Uterus (tissue), 4 donors: Measurements from ENCODE around the gene S1PR4. TPM values are rescaled to one million over a fixed set of nuclear protein-coding genes. Genes with fewer than 3 reads are reported as not detected.

ENCODE experiments used
- DNase-seq, 2 donors: peaks; one replicate each; pipeline ENCODE4 v3.0.0-alpha.2; 2019 to 2020
- H3K27ac ChIP-seq, 2 donors: fragments of 200-600 bp; sonication (generic); 1 replicate in 1 of 2; 2 replicates in 1 of 2; pipeline ENCODE4 v1.5.1; 2016 to 2018
- H3K27me3 ChIP-seq, 2 donors: fragments of 200-600 bp; sonication (generic); one replicate each; pipeline ENCODE4 v1.5.1; 2018 to 2019; ENCODE audit warnings: control low read depth in 1 of 2
- H3K36me3 ChIP-seq, 2 donors: fragments of 200-600 bp; sonication (generic); one replicate each; pipeline ENCODE4 v1.5.1; 2019; ENCODE audit warnings: control low read depth in 1 of 2
- H3K4me1 ChIP-seq, 2 donors: fragments of 200-600 bp; sonication (generic); one replicate each; pipeline ENCODE4 v1.5.1; 2018 to 2019; ENCODE audit warnings: control low read depth in 1 of 2
- H3K4me3 ChIP-seq, 2 donors: fragments of 200-600 bp; sonication (generic); 1 replicate in 1 of 2; 2 replicates in 1 of 2; pipeline ENCODE4 v1.5.1; 2018 to 2019; ENCODE audit warnings: mild to moderate bottlenecking in 1 of 2
- H3K9me3 ChIP-seq, 2 donors: fragments of 200-600 bp; sonication (generic); one replicate each; pipeline ENCODE4 v1.5.1; 2019; ENCODE audit warnings: control low read depth in 1 of 2
- CTCF ChIP-seq, 4 experiments: fragments of 200-600 bp in 2 of 4; fragments of 450-650 bp in 2 of 4; sonication (generic) in 2 of 4; IDR thresholded peaks; one replicate each; pipeline ENCODE4 v1.5.1; 2016 to 2019; ENCODE audit warnings: antibody characterized with exemption in 4 of 4, mild to moderate bottlenecking in 2 of 4, moderate library complexity in 1 of 4
- POLR2A ChIP-seq, 2 donors: fragments of 450-650 bp; IDR thresholded peaks; one replicate each; pipeline ENCODE4 v1.6.1; 2016; ENCODE audit warnings: antibody characterized with exemption in 2 of 2, mild to moderate bottlenecking in 1 of 2, moderate library complexity in 1 of 2
- intact Hi-C: fragments of 100-400 bp; cut with DNase I; formaldehyde crosslinking; loops from one replicate; pipeline ENCODE4 v1.15.1; 2023; ENCODE audit warnings: low total_unique reads
- total RNA-seq, 4 donors: library from RNA; depleted of rRNA in 3 of 4; stranded (reverse); fragments of >200 nt in 3 of 4; gene quantifications; one replicate each; pipeline versions ENCODE4 v1.1.0 to v1.2.4, GENCODE V29; 2014 to 2023
- donor health status: DM: yes; HTN: yes; CAD: no.

Gene S1PR4
- total RNA-seq, 4 donors from 2014 or later: 1.3 to 2.0 TPM; not detected in 2

DNA sequence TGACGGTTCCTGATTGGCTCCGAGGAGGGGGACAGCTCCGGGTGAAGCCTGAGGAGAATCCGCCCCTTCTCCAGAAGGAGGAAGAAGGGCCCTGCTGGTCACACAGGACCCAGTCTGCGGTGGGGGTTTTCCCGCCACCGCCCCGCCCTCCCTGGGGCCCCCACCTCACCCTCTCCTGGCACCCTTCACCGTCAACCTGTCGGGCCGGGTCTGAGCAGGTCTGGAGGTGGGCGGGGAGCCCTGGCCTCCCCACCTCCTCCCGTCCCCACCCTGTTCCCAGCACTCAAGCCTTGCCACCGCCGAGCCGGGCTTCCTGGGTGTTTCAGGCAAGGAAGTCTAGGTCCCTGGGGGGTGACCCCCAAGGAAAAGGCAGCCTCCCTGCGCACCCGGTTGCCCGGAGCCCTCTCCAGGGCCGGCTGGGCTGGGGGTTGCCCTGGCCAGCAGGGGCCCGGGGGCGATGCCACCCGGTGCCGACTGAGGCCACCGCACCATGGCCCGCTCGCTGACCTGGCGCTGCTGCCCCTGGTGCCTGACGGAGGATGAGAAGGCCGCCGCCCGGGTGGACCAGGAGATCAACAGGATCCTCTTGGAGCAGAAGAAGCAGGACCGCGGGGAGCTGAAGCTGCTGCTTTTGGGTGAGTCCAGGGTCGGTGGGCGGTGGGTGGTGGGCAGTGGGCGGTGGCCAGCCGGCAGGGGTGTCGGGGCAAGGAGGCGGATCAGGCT, 42.4 kb upstream of the S1PR4 start, which contains the start of gene GNA15:
Gene GNA15 (plus strand): TSS at position 73 of the 723 bp plus-strand sequence. CDS start 418 bp downstream, at position 491.
- no peak within 1 kb of the TSS for H3K4me3 ChIP-seq
- no peak for DNase-seq
- TF ChIP-seq CTCF (IDR thresholded peaks at IDR 0.05) (no peak), POLR2A (IDR thresholded peaks at IDR 0.05) (no peak)
- H3K4me1 ChIP-seq: peaks cover 0 to 5% of the 10 kb centered on the region in 2 donors
- H3K27ac ChIP-seq: peak within 1 kb of the TSS; percentile 30 to 53
- intact Hi-C loops: no loop called here
- no peaks in the 10 kb centered on the region for H3K27me3 ChIP-seq
- H3K9me3 ChIP-seq: no peaks in the 10 kb centered on the region
- no peaks in the 10 kb centered on the region for H3K36me3 ChIP-seq

DNA sequence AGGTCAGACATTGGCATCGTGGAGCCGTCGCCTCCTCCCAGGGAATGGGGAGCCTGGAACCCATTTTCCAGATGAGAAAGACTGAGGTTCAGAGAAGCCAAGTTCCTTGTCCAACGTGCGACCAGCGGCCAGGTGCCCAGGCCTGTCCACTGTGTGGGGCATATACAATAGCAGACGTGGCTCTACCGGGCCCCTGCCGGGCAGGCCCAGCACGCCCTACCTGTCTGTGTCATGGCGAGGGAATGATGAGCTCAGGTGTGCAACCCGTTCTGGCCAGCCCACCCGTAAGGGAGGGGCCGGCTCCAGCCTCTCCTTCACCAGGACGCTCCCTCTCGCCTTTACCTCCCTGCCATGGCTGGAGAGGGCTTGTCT, 41.9 kb upstream of the S1PR4 start:
- no peak overlapping the region for H3K4me3 ChIP-seq
- peaks cover 0 to 5% of the 10 kb centered on the region in 2 donors for H3K4me1 ChIP-seq
- intact Hi-C loops: no loop called here
- H3K27ac ChIP-seq: peak overlapping the region; percentile 30 to 53
- no peaks in the 10 kb centered on the region for H3K36me3 ChIP-seq
- no peak for DNase-seq
- TF ChIP-seq CTCF (IDR thresholded peaks at IDR 0.05) (no peak), POLR2A (IDR thresholded peaks at IDR 0.05) (no peak)
- H3K27me3 ChIP-seq: no peaks in the 10 kb centered on the region
- H3K9me3 ChIP-seq: no peaks in the 10 kb centered on the region

DNA sequence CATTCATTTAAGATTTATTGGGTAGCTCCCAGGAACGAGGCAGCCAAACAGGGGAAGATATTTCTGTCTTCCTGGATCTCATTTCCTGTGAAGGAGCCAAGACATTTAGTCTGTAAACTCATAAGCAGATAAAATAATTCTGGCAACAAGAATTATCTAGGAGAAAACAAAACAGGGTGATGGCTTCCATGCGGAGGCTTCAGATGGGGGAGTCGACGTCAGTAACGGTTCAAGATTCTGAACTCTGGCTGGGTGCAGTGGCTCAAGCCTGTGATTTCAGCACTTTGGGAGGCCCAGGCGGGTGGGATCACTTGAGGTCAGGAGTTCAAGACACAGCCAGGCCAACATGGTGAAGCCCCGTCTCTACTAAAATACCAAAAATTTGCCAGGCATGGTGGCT, 41.5 kb upstream of the S1PR4 start:
- Histone ChIP-seq H3K27me3 (no peaks in the 10 kb centered on the region), H3K9me3 (no peaks in the 10 kb centered on the region), H3K27ac (peak overlapping the region; percentile 30 to 53), H3K4me1 (peaks cover 0 to 5% of the 10 kb centered on the region in 2 donors), H3K36me3 (no peaks in the 10 kb centered on the region), H3K4me3 (no peak overlapping the region)
- intact Hi-C loops: no loop called here
- TF ChIP-seq CTCF (IDR thresholded peaks at IDR 0.05) (no peak), POLR2A (IDR thresholded peaks at IDR 0.05) (no peak)
- DNase-seq: peak in 1 of 2 donors; percentile 49

DNA sequence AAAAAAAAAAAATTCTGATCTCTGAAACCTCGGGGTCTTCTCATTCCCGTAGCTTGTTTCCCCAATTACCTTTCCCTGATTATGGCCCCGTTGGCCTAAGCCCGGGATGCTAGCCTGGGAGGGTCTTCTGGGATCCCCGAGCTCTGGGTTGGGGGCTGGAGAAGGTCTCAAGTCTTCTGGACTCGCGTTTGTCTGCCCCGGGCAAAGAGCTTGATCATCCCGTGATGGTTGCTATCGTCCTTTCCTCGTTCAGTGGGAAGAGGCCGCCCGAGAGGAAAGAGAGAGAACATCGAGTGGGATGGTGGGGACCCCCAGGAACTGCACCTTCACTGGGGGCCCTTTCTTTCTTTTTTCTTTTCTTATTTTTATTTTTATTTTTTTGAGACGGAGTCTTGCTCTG, 40.3 kb upstream of the S1PR4 start:
- H3K27ac ChIP-seq: no peak overlapping the region
- no peak for DNase-seq
- H3K4me1 ChIP-seq: peaks cover 0 to 5% of the 10 kb centered on the region in 2 donors
- no peaks in the 10 kb centered on the region for H3K27me3 ChIP-seq
- no peaks in the 10 kb centered on the region for H3K36me3 ChIP-seq
- intact Hi-C loops: no loop called here
- TF ChIP-seq CTCF (IDR thresholded peaks at IDR 0.05) (no peak), POLR2A (IDR thresholded peaks at IDR 0.05) (no peak)
- no peak overlapping the region for H3K4me3 ChIP-seq
- no peaks in the 10 kb centered on the region for H3K9me3 ChIP-seq

DNA sequence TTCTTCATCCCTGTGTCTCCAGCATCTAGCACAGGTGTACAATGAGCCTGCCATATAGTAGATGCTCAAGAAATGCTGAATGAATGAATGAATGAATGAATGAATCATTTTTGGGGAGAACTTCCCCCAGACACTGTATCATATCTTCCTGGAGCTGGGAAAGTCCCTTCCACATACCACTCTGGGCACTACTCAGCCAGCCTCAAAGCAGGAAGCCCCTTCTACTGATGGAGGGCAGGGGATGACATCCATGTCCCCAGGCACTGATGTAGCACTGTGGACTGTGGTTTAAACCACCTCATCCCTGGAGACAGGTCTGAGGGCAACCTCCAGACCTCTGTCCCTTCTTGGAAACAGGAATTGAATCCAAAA, 37.9 kb upstream of the S1PR4 start:
- Histone ChIP-seq H3K4me1 (peaks cover 0 to 5% of the 10 kb centered on the region in 2 donors), H3K36me3 (no peaks in the 10 kb centered on the region), H3K27me3 (no peaks in the 10 kb centered on the region), H3K9me3 (no peaks in the 10 kb centered on the region), H3K4me3 (no peak overlapping the region), H3K27ac (no peak overlapping the region)
- intact Hi-C loops: no loop called here
- no peak for DNase-seq
- TF ChIP-seq POLR2A (IDR thresholded peaks at IDR 0.05) (no peak), CTCF (IDR thresholded peaks at IDR 0.05) (no peak)
